Measurements from ENCODE around the gene PPP3R1. TPM values are rescaled to one million over a fixed set of nuclear protein-coding genes. Genes with fewer than 3 reads are reported as not detected.

PPP3R1 gene
- total and polyA plus RNA-seq, 10 of the 15 experiments (the other 5 are each of a cell fraction or from before 2014, with no cell fraction given), result 1.5 to 61.0 (median 15.8) TPM

DNA sequence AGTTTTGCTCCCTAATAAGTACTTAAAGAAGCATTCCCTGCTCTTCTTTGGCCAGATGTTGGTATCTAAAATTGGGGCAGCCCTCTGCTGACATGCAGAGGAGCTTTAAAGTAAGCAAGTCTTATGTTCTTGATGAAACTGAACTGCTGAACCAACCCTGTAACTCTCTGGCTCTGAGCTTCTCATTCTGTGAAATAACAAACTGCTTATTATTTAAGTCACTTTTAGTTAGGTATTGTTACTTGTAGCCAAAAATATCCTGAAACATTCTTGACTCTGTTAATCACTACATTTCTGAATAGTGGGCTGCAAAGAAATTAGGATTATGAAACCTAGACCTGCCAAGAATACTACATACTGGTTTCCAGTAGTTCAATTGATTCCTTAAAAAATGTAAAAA lies 15.5 kb downstream of the PPP3R1 start:
- BruUV-seq (replicated peaks), result no TSS peak
- no peak overlapping the region for H3K4me3 ChIP-seq
- no peak overlapping the region for H2AFZ ChIP-seq (ENCODE audit: control insufficient read depth, low read depth, low read length)
- H3K36me3 ChIP-seq (ENCODE audit: control insufficient read depth in 2 of 2, insufficient read depth in 2 of 2, low read length in 1 of 2), result peaks cover 0 to 9% of the 10 kb centered on the region in 2 experiments; a peak in 2 of 4 replicates
- in situ Hi-C loops (cut with MboI), result no loop called here
- H3K27me3 ChIP-seq (replicated peaks in 1 of 2; ENCODE audit: control insufficient read depth in 2 of 2, insufficient read depth in 2 of 2, low read length in 1 of 2), result no peaks in the 10 kb centered on the region
- H3K27ac ChIP-seq (ENCODE audit: control insufficient read depth, insufficient read depth), result no peak overlapping the region; the same call in 1 of the 2 replicates
- H3K9me3 ChIP-seq (replicated peaks; ENCODE audit: control insufficient read depth, insufficient read depth, low read length), result no peaks in the 10 kb centered on the region; the same call in 1 of the 3 replicates
- ChIA-PET SMC1A (ENCODE audit: uncharacterized antibody, unreplicated experiment) (interaction anchor here (1.0 to 1.9 kb wide), 7 partner anchors 8 to 41 kb away, joined by 3 to 11 read pairs (median 4); no protein-coding TSS in a partner anchor), RAD21 (ENCODE audit: unreplicated experiment) (interaction anchor here (1.3 to 2.4 kb wide), 3 partner anchors 8 to 16 kb away, joined by 4 to 10 read pairs (median 6); partner anchors contain the start of gene PPP3R1), CTCF (interaction anchor here (0.9 to 2.7 kb wide), 11 partner anchors 8 to 55 kb away, joined by 3 to 12 read pairs (median 4); no protein-coding TSS in a partner anchor), POLR2A (interaction anchor here (0.9 to 1.5 kb wide), 2 partner anchors 13 to 16 kb away, joined by 3 to 5 read pairs; no protein-coding TSS in a partner anchor)
- intact Hi-C loops (cut with micrococcal nuclease; ENCODE audit: unreplicated experiment), result no loop called here
- no peak overlapping the region for H3K9ac ChIP-seq (ENCODE audit: control insufficient read depth, insufficient read depth, low read length)
- no peak for DNase-seq (ENCODE audit: low read depth, low spot score)
- H3K4me1 ChIP-seq (ENCODE audit: control insufficient read depth, insufficient read depth, low read length), result peaks cover 3% of the 10 kb centered on the region
- H3K79me2 ChIP-seq (ENCODE audit: control insufficient read depth, insufficient read depth, low read length), result peaks cover 97% of the 10 kb centered on the region
- TF ChIP-seq SREBF2 (IDR thresholded peaks at IDR 0.05; ENCODE audit: low read length) (no peak), DPF2 (IDR thresholded peaks at IDR 0.05) (no peak), MTA3 (IDR thresholded peaks at IDR 0.05; ENCODE audit: borderline replicate concordance, low read length) (no peak), SUPT20H (IDR thresholded peaks at IDR 0.05; ENCODE audit: borderline replicate concordance, control insufficient read depth, low read depth, low read length) (no peak), IKZF2 (IDR thresholded peaks at IDR 0.05) (no peak), POLR2A (IDR thresholded peaks at IDR 0.05; ENCODE audit: low read depth, low read length) (no peak), NFXL1 (IDR thresholded peaks at IDR 0.05; ENCODE audit: borderline replicate concordance) (no peak), RFX5 (IDR thresholded peaks at IDR 0.05; ENCODE audit: low read depth, low read length) (no peak), NRF1 (conservative IDR thresholded peaks at IDR 0.05; ENCODE audit: low read depth, low read length) (no peak), PAX8 (IDR thresholded peaks at IDR 0.05) (no peak), ZNF384 (IDR thresholded peaks at IDR 0.05; ENCODE audit: borderline replicate concordance, low read depth, low read length) (no peak), MEF2A (IDR thresholded peaks at IDR 0.05; ENCODE audit: insufficient read depth, low read depth, low read length) (no peak), SRF (IDR thresholded peaks at IDR 0.05; ENCODE audit: low read depth in 2 of 2, low read length in 2 of 2) (no peak), HDGF (IDR thresholded peaks at IDR 0.05) (no peak)
- TF ChIP-seq, protein P1, sequence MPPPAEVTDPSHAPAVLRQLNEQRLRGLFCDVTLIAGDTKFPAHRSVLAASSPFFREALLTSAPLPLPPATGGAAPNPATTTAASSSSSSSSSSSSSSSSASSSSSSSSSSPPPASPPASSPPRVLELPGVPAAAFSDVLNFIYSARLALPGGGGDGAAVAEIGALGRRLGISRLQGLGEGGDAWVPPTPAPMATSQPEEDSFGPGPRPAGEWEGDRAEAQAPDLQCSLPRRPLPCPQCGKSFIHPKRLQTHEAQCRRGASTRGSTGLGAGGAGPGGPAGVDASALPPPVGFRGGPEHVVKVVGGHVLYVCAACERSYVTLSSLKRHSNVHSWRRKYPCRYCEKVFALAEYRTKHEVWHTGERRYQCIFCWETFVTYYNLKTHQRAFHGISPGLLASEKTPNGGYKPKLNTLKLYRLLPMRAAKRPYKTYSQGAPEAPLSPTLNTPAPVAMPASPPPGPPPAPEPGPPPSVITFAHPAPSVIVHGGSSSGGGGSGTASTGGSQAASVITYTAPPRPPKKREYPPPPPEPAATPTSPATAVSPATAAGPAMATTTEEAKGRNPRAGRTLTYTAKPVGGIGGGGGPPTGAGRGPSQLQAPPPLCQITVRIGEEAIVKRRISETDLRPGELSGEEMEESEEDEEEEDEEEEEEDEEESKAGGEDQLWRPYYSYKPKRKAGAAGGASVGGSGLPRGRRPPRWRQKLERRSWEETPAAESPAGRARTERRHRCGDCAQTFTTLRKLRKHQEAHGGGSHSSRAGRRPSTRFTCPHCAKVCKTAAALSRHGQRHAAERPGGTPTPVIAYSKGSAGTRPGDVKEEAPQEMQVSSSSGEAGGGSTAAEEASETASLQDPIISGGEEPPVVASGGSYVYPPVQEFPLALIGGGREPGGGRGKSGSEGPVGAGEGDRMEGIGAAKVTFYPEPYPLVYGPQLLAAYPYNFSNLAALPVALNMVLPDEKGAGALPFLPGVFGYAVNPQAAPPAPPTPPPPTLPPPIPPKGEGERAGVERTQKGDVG (CRISPR knock-in tag; IDR thresholded peaks at IDR 0.05), result no peak
- H4K20me1 ChIP-seq (ENCODE audit: control insufficient read depth, insufficient read depth), result no peaks in the 10 kb centered on the region; the same call in 1 of the 2 replicates
- FAIRE-seq, result no peak
- H3K4me2 ChIP-seq (ENCODE audit: control insufficient read depth, insufficient read depth), result 0 out of 2 replicates have a peak overlapping the region, but pooled peaks have one; percentile 1
- ATAC-seq, result no peak

Data from GM12878 (cell line).